ENCODE measurements around the gene C19orf85.

The C19orf85 gene

DNA sequence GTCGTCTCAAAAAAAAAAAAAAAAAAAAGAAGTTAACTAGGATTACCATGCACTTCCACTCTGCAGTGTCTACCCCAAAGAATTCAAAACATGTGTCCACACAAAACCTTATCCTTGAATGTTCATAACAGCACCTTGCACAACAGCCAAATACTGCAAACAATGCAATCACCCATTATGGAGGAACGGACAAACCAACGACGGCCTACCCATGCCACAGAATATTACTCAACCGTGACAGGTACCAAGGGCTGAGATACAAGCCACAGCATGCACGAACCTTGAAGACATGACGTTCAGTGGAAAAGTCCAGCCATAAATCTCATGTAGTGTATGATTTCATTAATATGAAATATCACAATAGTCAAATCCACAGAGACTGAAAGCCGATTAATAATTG, 18.5 kb downstream of the C19orf85 start:
- Mint-ChIP-seq H3K27me3 (peaks cover 48% of the 10 kb centered on the region), H3K4me1 (ENCODE audit: low read depth) (peaks cover 8% of the 10 kb centered on the region), H3K4me3 (no peak overlapping the region), H3K27ac (no peak overlapping the region), H3K9me3 (no peaks in the 10 kb centered on the region), H3K36me3 (ENCODE audit: low read depth) (peaks cover under 1% of the 10 kb centered on the region)

- Mint-ChIP-seq H3K4me1 (ENCODE audit: low read depth) (peaks cover 13% of the 10 kb centered on the region), H3K27ac (no peak overlapping the region), H3K27me3 (peaks cover 51% of the 10 kb centered on the region), H3K36me3 (ENCODE audit: low read depth) (peaks cover 4% of the 10 kb centered on the region), H3K4me3 (no peak overlapping the region), H3K9me3 (no peaks in the 10 kb centered on the region)
These were observed 19.9 kb downstream of the C19orf85 start for GRCh38 chr19:55444646-55445045.

DNA sequence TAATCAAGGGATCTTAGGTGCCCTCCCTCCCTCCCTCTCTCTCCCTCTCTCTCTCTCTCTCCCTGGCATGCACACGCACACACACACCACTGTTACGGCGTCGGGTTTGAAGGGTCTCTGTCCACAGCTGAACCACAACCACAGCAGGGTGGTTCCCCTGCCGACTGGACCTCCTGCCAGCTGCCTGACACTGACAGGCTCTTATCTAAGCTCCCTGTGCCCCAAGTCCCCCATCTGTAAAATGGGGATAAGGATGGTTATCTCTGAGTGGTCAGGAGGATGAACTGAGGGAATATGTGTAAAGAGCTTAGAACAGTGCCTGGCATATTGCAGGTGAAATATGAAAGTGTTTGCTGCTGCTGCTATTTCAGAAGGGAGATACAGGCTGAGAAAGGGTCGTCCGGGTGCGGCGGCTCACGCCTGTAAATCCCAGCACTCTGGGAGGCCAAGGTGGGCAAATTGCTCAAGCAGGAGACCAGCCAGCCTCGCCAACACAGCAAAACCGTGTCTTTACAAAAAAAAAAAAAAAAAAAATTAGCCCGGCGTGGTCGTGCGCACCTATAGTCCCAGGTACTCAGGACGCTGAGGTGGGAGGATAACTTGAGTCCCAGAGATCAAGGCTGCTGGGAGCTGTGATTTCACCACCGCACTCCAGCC, 20.6 kb downstream of the C19orf85 start:
- Mint-ChIP-seq H3K4me1 (ENCODE audit: low read depth) (peaks cover 13% of the 10 kb centered on the region), H3K27ac (no peak overlapping the region), H3K36me3 (ENCODE audit: low read depth) (peaks cover 4% of the 10 kb centered on the region), H3K9me3 (no peaks in the 10 kb centered on the region), H3K27me3 (peaks cover 58% of the 10 kb centered on the region), H3K4me3 (no peak overlapping the region)

DNA sequence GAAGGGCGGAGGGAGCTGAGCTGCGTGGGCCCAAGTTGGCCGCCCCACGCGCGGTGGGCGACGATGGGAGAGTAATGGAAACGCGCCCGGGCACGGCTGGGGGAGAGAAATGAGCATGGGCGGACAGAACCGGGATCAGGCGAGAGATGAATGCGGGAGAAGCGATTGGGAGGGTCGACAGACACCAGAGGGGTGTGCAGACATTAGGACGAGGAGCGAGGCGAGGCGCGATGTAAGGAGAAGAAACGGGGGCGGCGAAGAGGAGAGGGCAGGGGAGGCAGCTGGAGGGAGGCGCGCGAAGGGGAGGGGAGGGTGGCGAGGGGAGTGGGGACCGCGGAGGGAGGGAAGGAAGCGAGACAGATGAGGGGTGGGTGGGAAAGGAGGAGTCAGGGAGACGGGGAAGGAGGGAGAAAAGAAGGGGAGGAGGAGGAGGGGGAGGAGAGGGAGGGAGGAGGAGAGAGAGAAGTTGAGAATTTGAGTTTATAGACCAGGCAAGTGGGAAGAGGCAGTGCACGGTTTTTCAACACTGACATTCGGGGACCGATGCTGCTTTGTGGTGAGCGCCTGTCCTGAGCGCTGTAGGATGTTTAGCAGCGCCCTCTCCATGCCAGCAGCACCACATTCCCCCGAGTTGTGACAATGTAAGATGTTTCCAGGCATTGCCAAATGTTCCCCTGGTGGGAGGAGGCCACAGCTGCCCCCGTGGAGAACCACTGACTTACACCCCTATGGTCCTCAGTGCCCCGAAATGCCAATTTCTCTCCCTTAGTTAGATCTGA, 21.3 kb downstream of the C19orf85 start, which contains the start of gene SHISA7:
Gene SHISA7, minus strand, starts transcription at position 256 of the 779 bp plus-strand sequence. CDS start 437 bp downstream, outside the sequence.
- no peak within 1 kb of the TSS for H3K4me3 Mint-ChIP-seq
- no peak within 1 kb of the TSS for H3K27ac Mint-ChIP-seq
- H3K36me3 Mint-ChIP-seq (ENCODE audit: low read depth) = peaks cover 4% of the 10 kb centered on the region
- no peaks in the 10 kb centered on the region for H3K9me3 Mint-ChIP-seq
- peaks cover 13% of the 10 kb centered on the region for H3K4me1 Mint-ChIP-seq (ENCODE audit: low read depth)
- H3K27me3 Mint-ChIP-seq = peaks cover 63% of the 10 kb centered on the region

DNA sequence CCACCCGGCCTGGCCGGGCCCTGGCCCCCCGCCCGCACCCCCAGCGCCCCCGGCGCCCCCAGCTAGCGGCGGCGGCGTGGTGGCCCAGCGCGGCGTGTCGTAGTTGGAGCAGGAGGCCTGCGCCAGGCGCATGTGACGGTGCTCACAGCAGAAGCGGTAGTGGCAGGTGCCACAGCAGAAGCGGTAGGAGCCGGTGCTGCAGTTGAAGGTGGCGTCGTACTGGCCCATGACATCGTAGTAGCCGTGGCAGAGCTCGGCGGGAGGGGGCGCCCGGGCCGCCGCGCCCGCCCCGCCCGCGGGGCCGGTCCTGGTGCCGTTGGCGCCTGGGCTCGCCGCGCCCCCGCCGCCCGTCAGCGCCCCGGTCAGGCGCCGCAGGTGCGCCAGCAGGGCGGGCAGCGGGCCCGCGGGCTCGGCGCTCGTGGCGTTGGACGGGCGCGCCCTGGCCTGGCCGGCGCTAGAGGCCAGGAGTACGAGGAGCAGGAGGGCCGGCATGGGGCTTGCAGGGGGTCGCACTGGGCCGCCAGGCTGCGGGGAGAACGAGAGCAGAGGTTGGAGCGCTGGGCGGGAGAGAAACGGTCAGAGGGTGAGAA, 22.1 kb downstream of the C19orf85 start:
- Mint-ChIP-seq H3K4me3 (no peak overlapping the region), H3K9me3 (no peaks in the 10 kb centered on the region), H3K4me1 (ENCODE audit: low read depth) (peaks cover 13% of the 10 kb centered on the region), H3K27ac (no peak overlapping the region), H3K36me3 (ENCODE audit: low read depth) (peaks cover 4% of the 10 kb centered on the region), H3K27me3 (peaks cover 65% of the 10 kb centered on the region)

- H3K4me1 Mint-ChIP-seq (ENCODE audit: low read depth) = peaks cover 13% of the 10 kb centered on the region
- H3K36me3 Mint-ChIP-seq (ENCODE audit: low read depth) = peaks cover 4% of the 10 kb centered on the region
- peak overlapping the region; percentile 54 for H3K4me3 Mint-ChIP-seq
- no peaks in the 10 kb centered on the region for H3K9me3 Mint-ChIP-seq
- H3K27me3 Mint-ChIP-seq = peaks cover 72% of the 10 kb centered on the region
- H3K27ac Mint-ChIP-seq = no peak overlapping the region
These were observed 22.7 kb downstream of the C19orf85 start for GRCh38 chr19:55441692-55442321.

- H3K27ac Mint-ChIP-seq = no peak overlapping the region
- H3K36me3 Mint-ChIP-seq (ENCODE audit: low read depth) = peaks cover 4% of the 10 kb centered on the region
- H3K4me1 Mint-ChIP-seq (ENCODE audit: low read depth) = peaks cover 13% of the 10 kb centered on the region
- peak overlapping the region; percentile 54 for H3K4me3 Mint-ChIP-seq
- H3K9me3 Mint-ChIP-seq = no peaks in the 10 kb centered on the region
- H3K27me3 Mint-ChIP-seq = peaks cover 76% of the 10 kb centered on the region
These were observed 23.2 kb downstream of the C19orf85 start for GRCh38 chr19:55441319-55441691.

GRCh38 chr19:55440411-55441105, 24.0 kb downstream of the C19orf85 start:
- no peaks in the 10 kb centered on the region for H3K9me3 Mint-ChIP-seq
- no peak overlapping the region for H3K27ac Mint-ChIP-seq
- H3K4me3 Mint-ChIP-seq = no peak overlapping the region
- peaks cover 71% of the 10 kb centered on the region for H3K27me3 Mint-ChIP-seq
- H3K36me3 Mint-ChIP-seq (ENCODE audit: low read depth) = peaks cover 4% of the 10 kb centered on the region
- H3K4me1 Mint-ChIP-seq (ENCODE audit: low read depth) = peaks cover 13% of the 10 kb centered on the region

DNA sequence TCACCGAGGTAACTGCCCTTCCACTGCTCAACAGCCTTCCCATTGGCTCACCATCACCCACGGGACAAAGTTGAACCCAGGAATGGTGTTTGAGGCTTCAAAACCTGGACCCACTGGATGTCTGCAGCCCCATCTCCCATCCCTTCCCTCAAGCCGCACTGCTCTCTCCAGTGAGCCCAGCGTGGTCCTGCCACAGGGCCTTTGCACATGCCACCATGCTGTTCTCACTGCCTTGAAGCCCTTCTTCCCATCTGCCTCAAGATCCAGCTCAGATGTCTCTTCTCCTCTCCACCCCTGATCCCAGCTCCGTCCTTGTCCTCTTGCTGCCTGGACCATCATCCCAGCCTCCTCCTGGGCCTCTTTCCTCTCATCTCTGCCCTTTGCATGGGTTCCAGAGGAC, 25.5 kb downstream of the C19orf85 start:
- Mint-ChIP-seq H3K27me3 (peaks cover 58% of the 10 kb centered on the region), H3K27ac (no peak overlapping the region), H3K9me3 (no peaks in the 10 kb centered on the region), H3K4me3 (no peak overlapping the region), H3K4me1 (ENCODE audit: low read depth) (peaks cover 13% of the 10 kb centered on the region), H3K36me3 (ENCODE audit: low read depth) (peaks cover 4% of the 10 kb centered on the region)

- Mint-ChIP-seq H3K4me1 (ENCODE audit: low read depth) (peaks cover 13% of the 10 kb centered on the region), H3K4me3 (no peak overlapping the region), H3K27ac (no peak overlapping the region), H3K9me3 (no peaks in the 10 kb centered on the region), H3K27me3 (peaks cover 50% of the 10 kb centered on the region), H3K36me3 (ENCODE audit: low read depth) (peaks cover 4% of the 10 kb centered on the region)
These were observed 27.1 kb downstream of the C19orf85 start for GRCh38 chr19:55437410-55437809.

- no peak overlapping the region for H3K4me3 Mint-ChIP-seq
- H3K4me1 Mint-ChIP-seq (ENCODE audit: low read depth) = peaks cover 12% of the 10 kb centered on the region
- H3K9me3 Mint-ChIP-seq = no peaks in the 10 kb centered on the region
- peaks cover 53% of the 10 kb centered on the region for H3K27me3 Mint-ChIP-seq
- no peak overlapping the region for H3K27ac Mint-ChIP-seq
- peaks cover 4% of the 10 kb centered on the region for H3K36me3 Mint-ChIP-seq (ENCODE audit: low read depth)
These were observed 27.7 kb downstream of the C19orf85 start for GRCh38 chr19:55436847-55437246.

DNA sequence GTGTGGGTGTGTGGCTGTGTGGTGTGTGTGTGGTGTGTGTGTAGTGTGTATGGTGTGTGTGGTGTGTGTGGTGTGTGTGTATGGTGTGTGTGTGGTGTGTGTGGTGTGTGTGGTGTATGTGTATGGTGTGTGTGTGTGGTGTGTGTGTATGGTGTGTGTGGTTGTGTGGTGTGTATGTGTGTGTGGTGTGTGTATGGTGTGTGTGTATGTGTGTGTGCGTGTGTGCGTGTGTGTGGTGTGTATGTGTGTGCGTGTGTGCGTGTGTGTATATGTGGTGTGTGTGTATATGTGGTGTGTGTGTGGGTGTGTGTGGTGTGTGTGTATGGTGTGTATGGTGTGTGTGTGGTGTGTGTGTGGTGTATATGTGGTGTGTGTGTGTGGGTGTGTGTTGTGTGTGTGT, 29.5 kb downstream of the C19orf85 start:
- Mint-ChIP-seq H3K27me3 (peaks cover 50% of the 10 kb centered on the region), H3K36me3 (ENCODE audit: low read depth) (no peaks in the 10 kb centered on the region), H3K9me3 (no peaks in the 10 kb centered on the region), H3K4me3 (no peak overlapping the region), H3K4me1 (ENCODE audit: low read depth) (no peaks in the 10 kb centered on the region), H3K27ac (no peak overlapping the region)

GRCh38 chr19:55434356-55434919, 30.1 kb downstream of the C19orf85 start:
- H3K27ac Mint-ChIP-seq = no peak overlapping the region
- H3K36me3 Mint-ChIP-seq (ENCODE audit: low read depth) = no peaks in the 10 kb centered on the region
- H3K4me3 Mint-ChIP-seq = no peak overlapping the region
- H3K4me1 Mint-ChIP-seq (ENCODE audit: low read depth) = no peaks in the 10 kb centered on the region
- no peaks in the 10 kb centered on the region for H3K9me3 Mint-ChIP-seq
- peaks cover 48% of the 10 kb centered on the region for H3K27me3 Mint-ChIP-seq

GRCh38 chr19:55433292-55433691, 31.3 kb downstream of the C19orf85 start:
- H3K36me3 Mint-ChIP-seq (ENCODE audit: low read depth) = no peaks in the 10 kb centered on the region
- no peaks in the 10 kb centered on the region for H3K4me1 Mint-ChIP-seq (ENCODE audit: low read depth)
- H3K27me3 Mint-ChIP-seq = peaks cover 44% of the 10 kb centered on the region
- no peak overlapping the region for H3K4me3 Mint-ChIP-seq
- no peaks in the 10 kb centered on the region for H3K9me3 Mint-ChIP-seq
- H3K27ac Mint-ChIP-seq = no peak overlapping the region

Measured in stimulated activated naive CD8-positive, alpha-beta T cell treated with anti-CD3 and anti-CD28 coated beads, Interleukin-15, Interleukin-2, amounts not matched to agents 100 ng/mL and 50 ng/mL, for 24 hours (primary cell).